Endothelial cell of umbilical vein (primary cell): Measurements from ENCODE around the gene DDX10. TPM values are rescaled to one million over a fixed set of nuclear protein-coding genes. Genes with fewer than 3 reads are reported as not detected.

Source experiments
- BruUV-seq: library from RNA; stranded (reverse); fragments of 400-500 nt; replicated peaks from 2 replicates; lab custom pipeline; 2021; lab: Mats Ljungman, UMichigan
- CTCF ChIA-PET: fragments of 300-600, 350-600 bp; sonication (Branson Sonifier 250); formaldehyde crosslinking; loops from one replicate; lab custom pipeline; 2021; ENCODE audit warnings: antibody characterized with exemption, inconsistent platforms; lab: Charles Lee
- POLR2A ChIA-PET: fragments of 300-600, 350-600 bp; sonication (Branson Sonifier 250); formaldehyde crosslinking; loops from one replicate; lab custom pipeline; 2021; ENCODE audit warnings: antibody characterized with exemption, inconsistent platforms; lab: Charles Lee
- DNase-seq: peaks from one replicate; pipeline ENCODE4 v3.0.0-alpha.2; 2011; ENCODE audit warnings: low read depth, low spot score
- FAIRE-seq: peaks from 2 replicates; lab custom pipeline; 2011; peaks lifted over from hg19 to GRCh38; lab: Jason Lieb, UNC
- H2AFZ ChIP-seq: 2 replicates; pipeline ENCODE4 v1.6.0; 2012; ENCODE audit warnings: low read depth, low read length, control low read depth, inconsistent platforms
- H3K27ac ChIP-seq: 2 replicates; pipeline ENCODE4 v1.5.1; 2011; ENCODE audit warnings: low read depth, mild to moderate bottlenecking, control low read depth, low read length, moderate library complexity; ENCODE audit not compliant: insufficient read depth
- H3K27me3 ChIP-seq, 2 experiments: 2 replicates each; pipeline versions ENCODE4 v1.6.0 to v1.6.1; 2011; ENCODE audit warnings: low read length in 2 of 2, mixed read lengths in 1 of 2; ENCODE audit not compliant: control insufficient read depth in 2 of 2, insufficient read depth in 2 of 2
- H3K36me3 ChIP-seq, 2 experiments: 2 replicates in 1 of 2; 3 replicates in 1 of 2; pipeline ENCODE4 v1.5.1; 2011; ENCODE audit warnings: low read length in 2 of 2, mild to moderate bottlenecking in 1 of 2, moderate library complexity in 1 of 2; ENCODE audit not compliant: control insufficient read depth in 2 of 2, insufficient read depth in 2 of 2; ENCODE audit errors: extremely low read depth in 1 of 2
- H3K4me1 ChIP-seq: 3 replicates; pipeline ENCODE4 v1.5.1; 2011; ENCODE audit warnings: mild to moderate bottlenecking, low read length; ENCODE audit not compliant: control insufficient read depth, insufficient read depth; ENCODE audit errors: extremely low read depth
- H3K4me2 ChIP-seq: 2 replicates; pipeline ENCODE4 v1.6.1; 2011; ENCODE audit warnings: low read length, control low read depth, mixed read lengths; ENCODE audit not compliant: insufficient read depth
- H3K4me3 ChIP-seq, 3 experiments: fragments of 200-600 bp in 1 of 3; sonication (generic), shearing (Covaris generic) in 1 of 3; replicated peaks in 1 of 3; 2 replicates each; pipeline ENCODE4 v1.5.1; 2011 to 2016; ENCODE audit warnings: control low read depth in 3 of 3, low read length in 3 of 3, mild to moderate bottlenecking in 2 of 3, inconsistent platforms in 1 of 3, low read depth in 1 of 3, moderate library complexity in 1 of 3; ENCODE audit not compliant: insufficient read depth in 1 of 3
- H3K79me2 ChIP-seq: 2 replicates; pipeline ENCODE4 v1.6.0; 2012; ENCODE audit warnings: low read length, inconsistent platforms; ENCODE audit not compliant: control insufficient read depth, insufficient read depth
- H3K9ac ChIP-seq: replicated peaks from 2 replicates; pipeline ENCODE3; 2011; ENCODE audit warnings: low read length, control low read depth; ENCODE audit not compliant: insufficient read depth; ENCODE audit errors: extremely low read depth
- H3K9me1 ChIP-seq: replicated peaks from 3 replicates; pipeline ENCODE4 v1.6.0; 2011; ENCODE audit warnings: mild to moderate bottlenecking, low read length; ENCODE audit not compliant: control insufficient read depth, insufficient read depth; ENCODE audit errors: extremely low read depth
- H3K9me3 ChIP-seq: replicated peaks from 2 replicates; pipeline ENCODE4 v1.5.1; 2012; ENCODE audit warnings: low read length, inconsistent platforms; ENCODE audit not compliant: control insufficient read depth, insufficient read depth
- H4K20me1 ChIP-seq: replicated peaks from 2 replicates; pipeline ENCODE3; 2011; ENCODE audit warnings: mild to moderate bottlenecking, low read length; ENCODE audit not compliant: control insufficient read depth, insufficient read depth; ENCODE audit errors: extremely low read depth
- FOS ChIP-seq: IDR thresholded peaks from 2 replicates; pipeline ENCODE4 v1.6.1; 2011; ENCODE audit warnings: mild to moderate bottlenecking, low read length, moderate library complexity, borderline replicate concordance; ENCODE audit not compliant: insufficient read depth
- GATA2 ChIP-seq: IDR thresholded peaks from 2 replicates; pipeline ENCODE4 v1.7.0; 2011; ENCODE audit warnings: low read depth, mild to moderate bottlenecking, moderate library complexity, mixed read lengths, low read length; ENCODE audit not compliant: insufficient read length, insufficient read depth
- MYC ChIP-seq: IDR thresholded peaks from one replicate; pipeline ENCODE4 v1.6.1; 2011; ENCODE audit warnings: mild to moderate bottlenecking, low read depth, low read length
- POLR2AphosphoS5 ChIP-seq: IDR thresholded peaks from 2 replicates; pipeline ENCODE4 v1.6.1; 2012; ENCODE audit warnings: low read depth, mild to moderate bottlenecking, control low read depth, low read length, moderate library complexity; ENCODE audit not compliant: insufficient read depth
- dilution Hi-C: fragments of 300-500 bp; cut with MboI; formaldehyde crosslinking; loops from one replicate; pipeline ENCODE4 v1.15.0; 2019; ENCODE audit warnings: low sequenced_read_pairs; ENCODE audit not compliant: extremely low pct_ligation_motif_present
- intact Hi-C: fragments of 100-400 bp; cut with micrococcal nuclease; formaldehyde crosslinking; loops from one replicate; pipeline ENCODE4 v1.10.0; 2022
- polyA plus RNA-seq, 4 experiments: library from polyadenylated mRNA; depleted of rRNA in 3 of 4; stranded (reverse) in 3 of 4; unstranded in 1 of 4; fragments of >200 nt; gene quantifications; 2 replicates each; pipeline versions ENCODE4 v1.2.1 to v1.2.3, GENCODE V29; 2011 to 2012; ENCODE audit warnings: missing spikeins in 1 of 4
- total RNA-seq: library from RNA; stranded (reverse); gene quantifications from 2 replicates; pipeline ENCODE4 v1.2.3, GENCODE V29; 2021
- TF ChIP-seq, protein P1 (sequence below): IDR thresholded peaks from 2 replicates; pipeline ENCODE4 v1.6.1; 2011; ENCODE audit not compliant: insufficient read depth, insufficient read length

The DDX10 gene
- total and polyA plus RNA-seq, 2 donors (not counting 3 experiments of a cell fraction or from before 2014, with no cell fraction given), result 29.8 to 35.2 TPM

DNA sequence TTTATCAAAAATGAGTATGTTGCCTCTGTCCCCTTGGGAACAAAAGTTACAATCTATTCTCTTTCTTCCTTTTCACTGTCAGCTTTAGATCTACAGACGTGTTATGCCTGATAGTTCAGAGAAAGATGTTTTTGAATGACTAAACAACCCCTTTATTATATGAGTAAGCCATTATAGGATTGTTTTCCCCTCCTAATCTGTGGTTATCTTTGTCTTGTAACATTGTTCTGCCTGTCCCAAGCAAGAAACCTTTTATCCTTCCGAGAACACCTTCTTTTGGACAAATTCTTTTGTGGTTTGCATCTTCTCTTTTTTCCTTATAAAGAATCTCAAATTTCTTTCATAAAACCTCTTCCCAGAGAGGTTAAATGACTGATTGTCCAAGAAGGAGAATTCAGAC lies 208.4 kb downstream of the DDX10 start:
- Histone ChIP-seq H2AFZ (no peak overlapping the region), H3K27me3 (no peaks in the 10 kb centered on the region), H3K4me1 (peaks cover 63% of the 10 kb centered on the region), H3K9me3 (no peaks in the 10 kb centered on the region), H3K4me2 (peak overlapping the region; percentile 26), H3K79me2 (peaks cover 2% of the 10 kb centered on the region), H3K4me3 (no peak overlapping the region), H3K36me3 (no peaks in the 10 kb centered on the region), H3K9ac (peak overlapping the region; percentile 96), H3K27ac (peak overlapping the region; percentile 100), H4K20me1 (no peaks in the 10 kb centered on the region), H3K9me1 (no peaks in the 10 kb centered on the region)
- ChIA-PET POLR2A (no interaction called here), CTCF (interaction anchor here (1.6 kb wide), 1 partner anchor 85 kb away, joined by 9 read pairs; no protein-coding TSS in a partner anchor)
- intact Hi-C loops, result loop anchor here (1.0 to 5.0 kb wide), 6 partner anchors 33 to 1064 kb away; no protein-coding TSS in a partner anchor
- no TSS peak for BruUV-seq
- no peak for FAIRE-seq
- peak; percentile 38 for TF ChIP-seq GATA2
- TF ChIP-seq, protein P1, sequence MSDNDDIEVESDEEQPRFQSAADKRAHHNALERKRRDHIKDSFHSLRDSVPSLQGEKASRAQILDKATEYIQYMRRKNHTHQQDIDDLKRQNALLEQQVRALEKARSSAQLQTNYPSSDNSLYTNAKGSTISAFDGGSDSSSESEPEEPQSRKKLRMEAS, result no peak
- peak; percentile 4 for TF ChIP-seq FOS
- dilution Hi-C loops, result no loop called here
- no peak for DNase-seq

DNA sequence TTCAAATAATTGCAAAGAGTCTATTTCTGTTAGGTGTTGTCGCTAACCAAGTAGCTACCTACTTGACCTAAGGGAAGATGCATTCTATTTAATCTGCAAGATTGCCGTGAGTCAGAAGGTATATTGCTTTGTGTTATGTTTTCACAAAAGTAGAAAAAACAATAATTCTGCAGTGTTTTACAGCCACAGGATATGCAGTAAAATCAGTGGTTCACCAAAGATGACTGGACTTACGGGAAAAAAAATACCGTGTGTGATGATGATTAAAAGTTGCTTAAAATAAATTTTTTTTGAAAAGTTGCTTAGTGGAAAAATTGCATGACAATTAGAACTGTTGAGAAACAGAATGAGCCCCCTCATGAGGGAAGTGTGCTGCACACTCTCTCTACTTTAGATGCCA lies 209.1 kb downstream of the DDX10 start:
- Histone ChIP-seq H2AFZ (no peak overlapping the region), H3K27me3 (no peaks in the 10 kb centered on the region), H3K9me1 (no peaks in the 10 kb centered on the region), H3K36me3 (no peaks in the 10 kb centered on the region), H3K9me3 (no peaks in the 10 kb centered on the region), H3K4me1 (peaks cover 61% of the 10 kb centered on the region), H3K4me2 (peak overlapping the region; percentile 26), H4K20me1 (no peaks in the 10 kb centered on the region), H3K79me2 (peaks cover 2% of the 10 kb centered on the region), H3K27ac (peak overlapping the region; percentile 100), H3K4me3 (no peak overlapping the region), H3K9ac (peak overlapping the region; percentile 96)
- ChIA-PET POLR2A (no interaction called here), CTCF (interaction anchor here (1.1 to 2.1 kb wide), 5 partner anchors 12 to 1065 kb away, joined by 3 to 9 read pairs (median 4); no protein-coding TSS in a partner anchor)
- dilution Hi-C loops (no loop called here), intact Hi-C loops (loop anchor here (1.0 to 5.0 kb wide), 6 partner anchors 32 to 1063 kb away; no protein-coding TSS in a partner anchor)
- TF ChIP-seq MYC, result no peak
- TF ChIP-seq, protein P1, result no peak
- no peak for TF ChIP-seq GATA2
- no peak for TF ChIP-seq POLR2AphosphoS5
- TF ChIP-seq FOS, result peak; percentile 42
- DNase-seq (peak; percentile 61), FAIRE-seq (no peak)
- no TSS peak for BruUV-seq
